ENCODE data around the gene PCDH9. TPM values are rescaled to one million over a fixed set of nuclear protein-coding genes. Genes with fewer than 3 reads are reported as not detected.

The PCDH9 gene
- total and polyA plus RNA-seq, 2 experiments from 2014 or later: 0.56 to 0.76 TPM

DNA sequence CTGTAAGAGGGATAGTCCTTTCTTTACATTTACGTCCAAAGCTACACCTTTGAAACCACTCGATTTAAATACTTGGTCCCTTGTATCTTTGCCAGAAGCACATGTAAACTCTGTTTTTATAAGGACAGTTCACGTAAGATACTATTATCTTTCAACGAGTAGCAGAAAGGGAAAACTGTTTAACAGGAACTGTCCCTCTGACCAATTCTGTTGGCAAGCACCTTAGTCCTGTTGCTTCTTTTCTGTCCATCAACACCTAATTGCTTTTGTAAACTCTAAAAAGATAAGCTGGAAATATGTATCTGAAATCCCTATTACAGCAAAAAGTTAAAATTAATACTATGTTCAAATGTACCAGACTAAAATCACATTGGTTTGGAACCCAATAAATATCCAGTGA lies 37.4 kb downstream of the PCDH9 start:
- WGBS, 2 experiments (ENCODE audit: low coverage in 1 of 2, low lambda C conversion rate in 2 of 2, missing lambda C conversion rate in 2 of 2): 47 to 52% methylated on average over 4 of the region's 4 CpGs
- Histone ChIP-seq H3K79me2 (ENCODE audit: insufficient read depth) (no peaks in the 10 kb centered on the region), H3K36me3 (ENCODE audit: low read depth) (no peaks in the 10 kb centered on the region), H4K20me1 (ENCODE audit: insufficient read depth) (no peaks in the 10 kb centered on the region), H3K9me2 (ENCODE audit: insufficient read depth) (no peaks in the 10 kb centered on the region), H3K9ac (no peak overlapping the region), H3F3A (ENCODE audit: insufficient read depth) (no peaks in the 10 kb centered on the region), H3K27ac (no peak overlapping the region), H2AFZ (no peak overlapping the region), H3K4me3 (no peak overlapping the region), H3K4me2 (ENCODE audit: unreplicated experiment) (no peak overlapping the region), H3K9me3 (ENCODE audit: low read depth) (no peaks in the 10 kb centered on the region), H3K27me3 (replicated peaks; ENCODE audit: insufficient read depth) (no peaks in the 10 kb centered on the region), H3K4me1 (ENCODE audit: insufficient read depth) (no peaks in the 10 kb centered on the region)
- TF ChIP-seq EZH2 (IDR thresholded peaks at IDR 0.05; ENCODE audit: insufficient read depth, poor library complexity, severe bottlenecking): no peak
- no peak for TF ChIP-seq EZH2phosphoT487 (IDR thresholded peaks at IDR 0.05; ENCODE audit: insufficient read depth, low read depth)
- in situ Hi-C loops (cut with MboI): no loop called here
- no peak for DNase-seq

DNA sequence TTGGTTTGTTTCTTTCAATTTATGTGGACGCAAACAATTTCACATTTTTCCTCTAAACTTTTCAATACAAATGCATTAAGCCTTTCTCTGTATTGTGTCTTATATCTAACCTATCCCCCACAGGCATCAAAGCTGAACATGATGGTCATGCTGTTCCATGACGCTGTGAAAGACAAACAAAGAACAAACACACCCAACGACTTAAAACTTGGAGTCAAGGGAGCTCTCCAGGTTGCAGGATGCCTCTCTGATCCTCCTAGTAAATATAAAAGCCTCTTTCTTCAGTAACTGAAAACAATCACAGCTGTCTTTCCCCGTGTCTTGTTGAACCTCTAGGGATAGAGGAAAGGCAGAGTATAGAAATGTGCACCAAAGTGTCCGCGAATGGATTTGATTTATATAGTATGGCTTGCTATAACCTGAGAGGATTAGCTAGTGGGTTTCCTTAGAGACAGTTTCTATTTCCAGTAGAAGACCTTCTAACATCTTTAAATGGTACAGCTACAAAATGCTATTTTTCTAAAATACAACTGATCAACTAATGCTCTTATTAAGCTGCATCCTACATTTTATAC lies 43.1 kb downstream of the PCDH9 start:
- no peaks in the 10 kb centered on the region for H4K20me1 ChIP-seq (ENCODE audit: insufficient read depth)
- no peak overlapping the region for H3K9ac ChIP-seq
- DNase-seq: no peak
- WGBS, 2 experiments (ENCODE audit: low coverage in 1 of 2, low lambda C conversion rate in 2 of 2, missing lambda C conversion rate in 2 of 2): 35 to 40% methylated on average over 6 of the region's 6 CpGs
- H3K9me2 ChIP-seq (ENCODE audit: insufficient read depth): no peaks in the 10 kb centered on the region
- no peaks in the 10 kb centered on the region for H3K4me1 ChIP-seq (ENCODE audit: insufficient read depth)
- no peaks in the 10 kb centered on the region for H3K9me3 ChIP-seq (ENCODE audit: low read depth)
- H3K27ac ChIP-seq: no peak overlapping the region
- H3K27me3 ChIP-seq (replicated peaks; ENCODE audit: insufficient read depth): no peaks in the 10 kb centered on the region
- no peaks in the 10 kb centered on the region for H3K36me3 ChIP-seq (ENCODE audit: low read depth)
- in situ Hi-C loops (cut with MboI): no loop called here
- H2AFZ ChIP-seq: no peak overlapping the region
- no peak overlapping the region for H3K4me2 ChIP-seq (ENCODE audit: unreplicated experiment)
- H3K4me3 ChIP-seq: no peak overlapping the region
- no peak for TF ChIP-seq EZH2 (IDR thresholded peaks at IDR 0.05; ENCODE audit: insufficient read depth, poor library complexity, severe bottlenecking)
- no peak for TF ChIP-seq EZH2phosphoT487 (IDR thresholded peaks at IDR 0.05; ENCODE audit: insufficient read depth, low read depth)
- H3F3A ChIP-seq (ENCODE audit: insufficient read depth): no peaks in the 10 kb centered on the region
- no peaks in the 10 kb centered on the region for H3K79me2 ChIP-seq (ENCODE audit: insufficient read depth)

DNA sequence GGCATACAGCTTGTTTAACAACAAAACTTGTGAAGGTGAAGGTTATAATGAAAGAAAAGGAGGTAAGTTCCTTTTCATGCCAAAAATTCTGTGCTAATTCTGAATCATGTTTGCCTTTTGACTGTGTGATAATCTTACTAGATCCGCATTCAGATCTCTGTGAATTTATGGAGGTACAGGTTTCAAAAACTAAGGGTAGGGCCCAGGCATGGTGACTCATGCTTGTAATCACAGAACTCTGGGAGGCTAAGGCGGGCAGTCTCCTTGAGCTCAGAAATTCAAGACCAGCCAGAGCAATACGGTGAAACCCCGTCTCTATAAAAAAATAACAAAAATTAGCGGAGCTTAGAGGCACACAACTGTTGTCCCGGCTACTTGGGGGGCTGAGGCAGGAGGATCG lies 45.9 kb downstream of the PCDH9 start:
- no peak for DNase-seq
- Histone ChIP-seq H3K36me3 (ENCODE audit: low read depth) (no peaks in the 10 kb centered on the region), H4K20me1 (ENCODE audit: insufficient read depth) (no peaks in the 10 kb centered on the region), H3K79me2 (ENCODE audit: insufficient read depth) (no peaks in the 10 kb centered on the region), H3K9me3 (ENCODE audit: low read depth) (no peaks in the 10 kb centered on the region), H3K4me2 (ENCODE audit: unreplicated experiment) (no peak overlapping the region), H3K27me3 (replicated peaks; ENCODE audit: insufficient read depth) (no peaks in the 10 kb centered on the region), H3K9ac (no peak overlapping the region), H3K4me1 (ENCODE audit: insufficient read depth) (no peaks in the 10 kb centered on the region), H3K27ac (no peak overlapping the region), H3F3A (ENCODE audit: insufficient read depth) (no peaks in the 10 kb centered on the region), H2AFZ (no peak overlapping the region), H3K9me2 (ENCODE audit: insufficient read depth) (no peaks in the 10 kb centered on the region; the same call in 1 of the 2 replicates), H3K4me3 (no peak overlapping the region)
- no peak for TF ChIP-seq EZH2phosphoT487 (IDR thresholded peaks at IDR 0.05; ENCODE audit: insufficient read depth, low read depth)
- TF ChIP-seq EZH2 (IDR thresholded peaks at IDR 0.05; ENCODE audit: insufficient read depth, poor library complexity, severe bottlenecking): no peak
- in situ Hi-C loops (cut with MboI): no loop called here
- 55 to 60% methylated on average over 7 of the region's 7 CpGs for WGBS, 2 experiments (ENCODE audit: low coverage in 1 of 2, low lambda C conversion rate in 2 of 2, missing lambda C conversion rate in 2 of 2)

DNA sequence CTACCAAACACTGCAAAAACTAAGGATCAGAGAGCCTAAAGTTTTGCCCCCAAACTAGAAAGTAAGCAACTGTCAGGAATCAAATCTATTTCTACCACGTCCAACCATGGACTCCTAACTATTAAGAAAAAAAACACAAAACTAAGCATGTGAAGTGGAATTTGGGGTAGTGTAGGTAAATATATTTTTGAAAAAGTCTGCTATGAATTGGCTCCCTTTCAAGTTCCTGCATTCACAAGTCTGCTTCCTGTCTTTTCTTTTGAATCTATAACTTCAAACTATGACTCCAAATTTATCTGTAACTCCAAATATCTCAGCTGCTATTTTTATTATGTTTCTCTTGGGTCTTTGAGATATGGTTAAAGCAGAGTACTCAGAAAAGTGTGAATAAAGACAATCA lies 47.0 kb downstream of the PCDH9 start:
- H3K9ac ChIP-seq: no peak overlapping the region
- no peak overlapping the region for H3K27ac ChIP-seq
- DNase-seq: no peak
- H3K9me3 ChIP-seq (ENCODE audit: low read depth): no peaks in the 10 kb centered on the region
- no peak overlapping the region for H3K4me3 ChIP-seq
- H3K79me2 ChIP-seq (ENCODE audit: insufficient read depth): no peaks in the 10 kb centered on the region
- H2AFZ ChIP-seq: no peak overlapping the region
- H3K36me3 ChIP-seq (ENCODE audit: low read depth): no peaks in the 10 kb centered on the region
- H3K4me1 ChIP-seq (ENCODE audit: insufficient read depth): no peaks in the 10 kb centered on the region
- H4K20me1 ChIP-seq (ENCODE audit: insufficient read depth): no peaks in the 10 kb centered on the region
- H3K27me3 ChIP-seq (replicated peaks; ENCODE audit: insufficient read depth): no peaks in the 10 kb centered on the region
- no peaks in the 10 kb centered on the region for H3F3A ChIP-seq (ENCODE audit: insufficient read depth)
- TF ChIP-seq EZH2phosphoT487 (IDR thresholded peaks at IDR 0.05; ENCODE audit: insufficient read depth, low read depth): no peak
- TF ChIP-seq EZH2 (IDR thresholded peaks at IDR 0.05; ENCODE audit: insufficient read depth, poor library complexity, severe bottlenecking): no peak
- WGBS, 2 experiments (ENCODE audit: low coverage in 1 of 2, low lambda C conversion rate in 2 of 2, missing lambda C conversion rate in 2 of 2): 10 to 25% methylated on average over 1 of the region's 1 CpG
- no peaks in the 10 kb centered on the region; the same call in 1 of the 2 replicates for H3K9me2 ChIP-seq (ENCODE audit: insufficient read depth)
- no peak overlapping the region for H3K4me2 ChIP-seq (ENCODE audit: unreplicated experiment)
- in situ Hi-C loops (cut with MboI): no loop called here
